SK-N-SH (cell line): ENCODE results near the gene FEM1B. TPM values are rescaled to one million over a fixed set of nuclear protein-coding genes. Genes with fewer than 3 reads are reported as not detected.

Source experiments
- CTCF ChIA-PET: fragments of 300-600, 350-600 bp; formaldehyde crosslinking; extraction: SDS; loops from one replicate; lab custom pipeline; 2021; lab: Yijun Ruan, JAX
- POLR2A ChIA-PET: fragments of 350-600 bp; sonication (Branson Sonifier 250); formaldehyde crosslinking; extraction: SDS; loops from one replicate; lab custom pipeline; 2020; ENCODE audit warnings: antibody characterized with exemption, inconsistent platforms; lab: Yijun Ruan, JAX
- DNase-seq: peaks from one replicate; pipeline ENCODE4 v3.0.0; 2012
- H2AFZ ChIP-seq: fragments of 200-600 bp; sonication (generic); 2 replicates; pipeline ENCODE4 v1.8.1; 2016; ENCODE audit warnings: antibody characterized with exemption, mild to moderate bottlenecking, low read depth
- H3F3A ChIP-seq: fragments of 200-600 bp; sonication (generic); replicated peaks from 2 replicates; pipeline ENCODE3; 2016; ENCODE audit warnings: antibody characterized with exemption, mild to moderate bottlenecking; ENCODE audit not compliant: insufficient read depth
- H3K27ac ChIP-seq, 2 experiments: fragments of 200-500 bp in 1 of 2; fragments of 200-600 bp in 1 of 2; sonication (Bioruptor generic) in 1 of 2; sonication (generic), shearing (Covaris generic) in 1 of 2; 2 replicates each; pipeline versions ENCODE4 v1.5.1 to v1.6.1; 2014 to 2016; ENCODE audit warnings: low read depth in 2 of 2, inconsistent platforms in 1 of 2, low read length in 1 of 2, mild to moderate bottlenecking in 1 of 2, mixed read lengths in 1 of 2
- H3K27me3 ChIP-seq: fragments of 200-600 bp; sonication (generic), shearing (Covaris generic); 2 replicates; pipeline ENCODE4 v1.6.1; 2016; ENCODE audit warnings: mixed run types; ENCODE audit not compliant: insufficient read depth
- H3K36me3 ChIP-seq, 2 experiments: fragments of 200-500 bp in 1 of 2; fragments of 200-600 bp in 1 of 2; sonication (Bioruptor generic) in 1 of 2; sonication (generic) in 1 of 2; replicated peaks in 1 of 2; 2 replicates each; pipeline versions ENCODE3 to v1.5.1; 2014 to 2016; ENCODE audit warnings: low read length in 1 of 2, mild to moderate bottlenecking in 1 of 2; ENCODE audit not compliant: insufficient read depth in 2 of 2, control insufficient read depth in 1 of 2
- H3K4me1 ChIP-seq, 2 experiments: fragments of 200-500 bp in 1 of 2; fragments of 200-600 bp in 1 of 2; sonication (Bioruptor generic) in 1 of 2; sonication (generic), shearing (Covaris generic) in 1 of 2; 2 replicates each; pipeline versions ENCODE4 v1.5.1 to v1.6.1; 2014 to 2016; ENCODE audit warnings: low read depth in 1 of 2, low read length in 1 of 2, mixed run types in 1 of 2; ENCODE audit not compliant: insufficient read depth in 2 of 2, control insufficient read depth in 1 of 2
- H3K4me2 ChIP-seq: fragments of 200-600 bp; sonication (generic), shearing (Covaris generic); 2 replicates; pipeline ENCODE4 v1.6.1; 2017; ENCODE audit warnings: mixed run types
- H3K4me3 ChIP-seq, 2 experiments: fragments of 200-500 bp in 1 of 2; fragments of 200-600 bp in 1 of 2; sonication (Bioruptor generic) in 1 of 2; sonication (generic), shearing (Covaris generic) in 1 of 2; 2 replicates each; pipeline versions ENCODE4 v1.5.1 to v1.8.1; 2014 to 2016; ENCODE audit warnings: low read depth in 2 of 2, inconsistent platforms in 1 of 2, low read length in 1 of 2, mild to moderate bottlenecking in 1 of 2, mixed read lengths in 1 of 2, moderate library complexity in 1 of 2
- H3K79me2 ChIP-seq: fragments of 200-600 bp; sonication (generic); 2 replicates; pipeline ENCODE4 v1.8.1; 2017; ENCODE audit warnings: mild to moderate bottlenecking; ENCODE audit not compliant: insufficient read depth
- H3K9ac ChIP-seq: fragments of 200-600 bp; sonication (generic); 2 replicates; pipeline ENCODE4 v1.6.1; 2017; ENCODE audit warnings: mixed run types
- H3K9me2 ChIP-seq: fragments of 200-600 bp; sonication (generic); 2 replicates; pipeline ENCODE4 v1.6.1; 2017; ENCODE audit warnings: mixed run types
- H3K9me3 ChIP-seq: fragments of 200-600 bp; sonication (generic); 2 replicates; pipeline ENCODE4 v1.6.1; 2017; ENCODE audit warnings: mixed run types, mild to moderate bottlenecking, moderate library complexity
- H4K20me1 ChIP-seq: fragments of 200-600 bp; sonication (generic); 2 replicates; pipeline ENCODE4 v1.6.1; 2017; ENCODE audit warnings: mild to moderate bottlenecking, mixed run types; ENCODE audit not compliant: insufficient read depth
- CHD2 ChIP-seq: fragments of 150-350 bp; IDR thresholded peaks from 2 replicates; pipeline ENCODE4 v1.6.1; 2018; ENCODE audit warnings: low read length; ENCODE audit not compliant: partially characterized antibody
- EZH2phosphoT487 ChIP-seq: fragments of 200-600 bp; sonication (generic); IDR thresholded peaks from 2 replicates; pipeline ENCODE4 v1.6.1; 2017; ENCODE audit warnings: low read depth, mixed run types, mild to moderate bottlenecking, antibody characterized with exemption, moderate library complexity, borderline replicate concordance
- FOXJ3 ChIP-seq: sonication (generic); formaldehyde crosslinking; IDR thresholded peaks from 2 replicates; pipeline ENCODE4 v1.5.1; 2020; ENCODE audit warnings: mild to moderate bottlenecking, missing genetic modification reagents
- GABPA ChIP-seq: IDR thresholded peaks from 2 replicates; pipeline ENCODE4 v1.4.0; 2012; ENCODE audit warnings: low read depth, mild to moderate bottlenecking
- GATA2 ChIP-seq: sonication (generic); formaldehyde crosslinking; IDR thresholded peaks from 2 replicates; pipeline ENCODE4 v1.5.0; 2020; ENCODE audit warnings: mild to moderate bottlenecking, missing genetic modification reagents
- JUND ChIP-seq: IDR thresholded peaks from 2 replicates; pipeline ENCODE4 v1.4.0; 2012
- MEF2A ChIP-seq: IDR thresholded peaks from 2 replicates; pipeline ENCODE4 v1.4.0; 2012; ENCODE audit warnings: low read depth, borderline replicate concordance
- NFIC ChIP-seq: IDR thresholded peaks from 2 replicates; pipeline ENCODE4 v1.4.0; 2012; ENCODE audit warnings: borderline replicate concordance
- NRF1 ChIP-seq: IDR thresholded peaks from 2 replicates; pipeline ENCODE4 v1.6.1; 2012; ENCODE audit warnings: low read depth, mild to moderate bottlenecking, low read length
- RXRA ChIP-seq: IDR thresholded peaks from 2 replicates; pipeline ENCODE4 v1.4.0; 2012; ENCODE audit warnings: low read depth, mild to moderate bottlenecking, borderline replicate concordance
- SMC3 ChIP-seq: IDR thresholded peaks from 2 replicates; pipeline ENCODE4 v1.6.1; 2012; ENCODE audit warnings: low read depth, low read length, improper control_type of control experiment
- WGBS: methylation state at CpG from one replicate; pipeline ENCODE4 v1.1.6; 2017; ENCODE audit warnings: low lambda C conversion rate; 5-methylcytosine and 5-hydroxymethylcytosine counted together
- polyA plus RNA-seq, 3 experiments: library from polyadenylated mRNA; depleted of rRNA; stranded (reverse); fragments of >200 nt; gene quantifications; 2 replicates each; pipeline ENCODE4 v1.2.3, GENCODE V29; 2012
- TF ChIP-seq, protein P1 (sequence below): IDR thresholded peaks from 2 replicates; pipeline ENCODE4 v1.6.1; 2012; ENCODE audit warnings: mild to moderate bottlenecking, low read depth, low read length, moderate library complexity
- TF ChIP-seq, protein P2 (sequence below): fragments of 150-350 bp; IDR thresholded peaks from 2 replicates; pipeline ENCODE4 v1.6.1; 2017; ENCODE audit warnings: antibody characterized with exemption, low read length, low read depth, borderline replicate concordance
- TF ChIP-seq, protein P3 (sequence below): fragments of 200-600 bp; sonication (generic); IDR thresholded peaks from 2 replicates; pipeline ENCODE4 v1.6.1; 2017; ENCODE audit warnings: antibody characterized with exemption, mild to moderate bottlenecking, moderate library complexity
- TF ChIP-seq, protein P4 (sequence below): IDR thresholded peaks from 2 replicates; pipeline ENCODE4; 2012

Gene FEM1B
- polyA plus RNA-seq, 1 of the 3 experiments (the other 2 are of a cell fraction): 14.0 TPM

DNA sequence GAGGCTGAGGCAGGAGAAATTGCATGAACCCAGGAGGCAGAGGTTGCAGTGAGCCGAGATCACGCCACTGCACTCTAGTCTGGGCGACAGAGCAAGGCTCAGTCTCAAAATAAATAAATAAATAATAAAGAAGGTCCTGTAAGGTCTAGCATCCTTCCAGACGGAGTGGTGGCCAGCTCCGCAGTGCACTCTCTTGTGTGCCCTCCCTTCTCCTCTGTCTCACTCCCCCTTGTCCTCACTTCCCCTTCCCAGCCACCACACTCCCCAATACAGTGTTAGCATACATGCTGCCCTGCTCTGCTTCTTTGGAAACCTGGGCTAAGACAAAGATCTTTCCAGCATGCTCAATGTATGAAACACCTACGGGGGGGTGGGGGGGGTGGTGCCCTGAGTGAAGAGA, 44.6 kb upstream of the FEM1B start:
- no peaks in the 10 kb centered on the region for H3K27me3 ChIP-seq
- H3K9ac ChIP-seq: no peak overlapping the region
- no peaks in the 10 kb centered on the region for H3F3A ChIP-seq
- H4K20me1 ChIP-seq: peaks cover 3% of the 10 kb centered on the region; the same call in 1 of the 2 replicates
- no peaks in the 10 kb centered on the region for H3K36me3 ChIP-seq
- no peak overlapping the region for H3K4me3 ChIP-seq
- peaks cover 12% of the 10 kb centered on the region for H3K79me2 ChIP-seq
- no peak overlapping the region for H2AFZ ChIP-seq
- H3K27ac ChIP-seq: no peak overlapping the region
- no peak overlapping the region for H3K4me2 ChIP-seq
- ChIA-PET POLR2A (no interaction called here), CTCF (interaction anchor here (1.4 kb wide), 1 partner anchor 20 kb away, joined by 5 read pairs; no protein-coding TSS in a partner anchor)
- no peaks in the 10 kb centered on the region for H3K9me2 ChIP-seq
- peaks cover 6 to 38% of the 10 kb centered on the region in 2 experiments; a peak in 2 of 4 replicates for H3K4me1 ChIP-seq
- WGBS: 98% methylated on average over 6 of the region's 6 CpGs
- no peaks in the 10 kb centered on the region for H3K9me3 ChIP-seq
- DNase-seq: no peak
- TF ChIP-seq GABPA: no peak
- TF ChIP-seq, protein P1, sequence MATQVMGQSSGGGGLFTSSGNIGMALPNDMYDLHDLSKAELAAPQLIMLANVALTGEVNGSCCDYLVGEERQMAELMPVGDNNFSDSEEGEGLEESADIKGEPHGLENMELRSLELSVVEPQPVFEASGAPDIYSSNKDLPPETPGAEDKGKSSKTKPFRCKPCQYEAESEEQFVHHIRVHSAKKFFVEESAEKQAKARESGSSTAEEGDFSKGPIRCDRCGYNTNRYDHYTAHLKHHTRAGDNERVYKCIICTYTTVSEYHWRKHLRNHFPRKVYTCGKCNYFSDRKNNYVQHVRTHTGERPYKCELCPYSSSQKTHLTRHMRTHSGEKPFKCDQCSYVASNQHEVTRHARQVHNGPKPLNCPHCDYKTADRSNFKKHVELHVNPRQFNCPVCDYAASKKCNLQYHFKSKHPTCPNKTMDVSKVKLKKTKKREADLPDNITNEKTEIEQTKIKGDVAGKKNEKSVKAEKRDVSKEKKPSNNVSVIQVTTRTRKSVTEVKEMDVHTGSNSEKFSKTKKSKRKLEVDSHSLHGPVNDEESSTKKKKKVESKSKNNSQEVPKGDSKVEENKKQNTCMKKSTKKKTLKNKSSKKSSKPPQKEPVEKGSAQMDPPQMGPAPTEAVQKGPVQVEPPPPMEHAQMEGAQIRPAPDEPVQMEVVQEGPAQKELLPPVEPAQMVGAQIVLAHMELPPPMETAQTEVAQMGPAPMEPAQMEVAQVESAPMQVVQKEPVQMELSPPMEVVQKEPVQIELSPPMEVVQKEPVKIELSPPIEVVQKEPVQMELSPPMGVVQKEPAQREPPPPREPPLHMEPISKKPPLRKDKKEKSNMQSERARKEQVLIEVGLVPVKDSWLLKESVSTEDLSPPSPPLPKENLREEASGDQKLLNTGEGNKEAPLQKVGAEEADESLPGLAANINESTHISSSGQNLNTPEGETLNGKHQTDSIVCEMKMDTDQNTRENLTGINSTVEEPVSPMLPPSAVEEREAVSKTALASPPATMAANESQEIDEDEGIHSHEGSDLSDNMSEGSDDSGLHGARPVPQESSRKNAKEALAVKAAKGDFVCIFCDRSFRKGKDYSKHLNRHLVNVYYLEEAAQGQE: no peak
- no peak for TF ChIP-seq EZH2phosphoT487
- no peak for TF ChIP-seq NRF1
- no peak for TF ChIP-seq CHD2
- TF ChIP-seq, protein P2, sequence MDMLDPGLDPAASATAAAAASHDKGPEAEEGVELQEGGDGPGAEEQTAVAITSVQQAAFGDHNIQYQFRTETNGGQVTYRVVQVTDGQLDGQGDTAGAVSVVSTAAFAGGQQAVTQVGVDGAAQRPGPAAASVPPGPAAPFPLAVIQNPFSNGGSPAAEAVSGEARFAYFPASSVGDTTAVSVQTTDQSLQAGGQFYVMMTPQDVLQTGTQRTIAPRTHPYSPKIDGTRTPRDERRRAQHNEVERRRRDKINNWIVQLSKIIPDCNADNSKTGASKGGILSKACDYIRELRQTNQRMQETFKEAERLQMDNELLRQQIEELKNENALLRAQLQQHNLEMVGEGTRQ: no peak
- TF ChIP-seq JUND: no peak
- TF ChIP-seq, protein P3, sequence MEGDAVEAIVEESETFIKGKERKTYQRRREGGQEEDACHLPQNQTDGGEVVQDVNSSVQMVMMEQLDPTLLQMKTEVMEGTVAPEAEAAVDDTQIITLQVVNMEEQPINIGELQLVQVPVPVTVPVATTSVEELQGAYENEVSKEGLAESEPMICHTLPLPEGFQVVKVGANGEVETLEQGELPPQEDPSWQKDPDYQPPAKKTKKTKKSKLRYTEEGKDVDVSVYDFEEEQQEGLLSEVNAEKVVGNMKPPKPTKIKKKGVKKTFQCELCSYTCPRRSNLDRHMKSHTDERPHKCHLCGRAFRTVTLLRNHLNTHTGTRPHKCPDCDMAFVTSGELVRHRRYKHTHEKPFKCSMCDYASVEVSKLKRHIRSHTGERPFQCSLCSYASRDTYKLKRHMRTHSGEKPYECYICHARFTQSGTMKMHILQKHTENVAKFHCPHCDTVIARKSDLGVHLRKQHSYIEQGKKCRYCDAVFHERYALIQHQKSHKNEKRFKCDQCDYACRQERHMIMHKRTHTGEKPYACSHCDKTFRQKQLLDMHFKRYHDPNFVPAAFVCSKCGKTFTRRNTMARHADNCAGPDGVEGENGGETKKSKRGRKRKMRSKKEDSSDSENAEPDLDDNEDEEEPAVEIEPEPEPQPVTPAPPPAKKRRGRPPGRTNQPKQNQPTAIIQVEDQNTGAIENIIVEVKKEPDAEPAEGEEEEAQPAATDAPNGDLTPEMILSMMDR: no peak
- no peak for TF ChIP-seq MEF2A
- TF ChIP-seq NFIC: no peak
- TF ChIP-seq RXRA: no peak
- TF ChIP-seq, protein P4, sequence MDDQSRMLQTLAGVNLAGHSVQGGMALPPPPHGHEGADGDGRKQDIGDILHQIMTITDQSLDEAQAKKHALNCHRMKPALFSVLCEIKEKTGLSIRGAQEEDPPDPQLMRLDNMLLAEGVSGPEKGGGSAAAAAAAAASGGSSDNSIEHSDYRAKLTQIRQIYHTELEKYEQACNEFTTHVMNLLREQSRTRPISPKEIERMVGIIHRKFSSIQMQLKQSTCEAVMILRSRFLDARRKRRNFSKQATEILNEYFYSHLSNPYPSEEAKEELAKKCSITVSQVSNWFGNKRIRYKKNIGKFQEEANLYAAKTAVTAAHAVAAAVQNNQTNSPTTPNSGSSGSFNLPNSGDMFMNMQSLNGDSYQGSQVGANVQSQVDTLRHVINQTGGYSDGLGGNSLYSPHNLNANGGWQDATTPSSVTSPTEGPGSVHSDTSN: no peak
- no peak for TF ChIP-seq FOXJ3 (CRISPR knock-in tag)
- no peak for TF ChIP-seq GATA2 (CRISPR knock-in tag)
- TF ChIP-seq SMC3: no peak
